Stimulated activated CD4-positive, alpha-beta T cell treated with anti-CD3 and anti-CD28 coated beads, Interleukin-1b, Interleukin-23, amount 100 ng/mL, for 4 hours (primary cell): ENCODE data around the gene DMRT3.

Source experiments
- DNase-seq, 2 donors: peaks; one replicate each; pipeline ENCODE4 v3.0.0-alpha.2; 2020; ENCODE audit warnings: low read depth in 2 of 2

DMRT3 gene, protein sequence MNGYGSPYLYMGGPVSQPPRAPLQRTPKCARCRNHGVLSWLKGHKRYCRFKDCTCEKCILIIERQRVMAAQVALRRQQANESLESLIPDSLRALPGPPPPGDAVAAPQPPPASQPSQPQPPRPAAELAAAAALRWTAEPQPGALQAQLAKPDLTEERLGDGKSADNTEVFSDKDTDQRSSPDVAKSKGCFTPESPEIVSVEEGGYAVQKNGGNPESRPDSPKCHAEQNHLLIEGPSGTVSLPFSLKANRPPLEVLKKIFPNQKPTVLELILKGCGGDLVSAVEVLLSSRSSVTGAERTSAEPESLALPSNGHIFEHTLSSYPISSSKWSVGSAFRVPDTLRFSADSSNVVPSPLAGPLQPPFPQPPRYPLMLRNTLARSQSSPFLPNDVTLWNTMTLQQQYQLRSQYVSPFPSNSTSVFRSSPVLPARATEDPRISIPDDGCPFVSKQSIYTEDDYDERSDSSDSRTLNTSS

GRCh38 chr9:976258-976942 lies at the start of gene DMRT3:
DMRT3 (plus strand) TSS chr9:976655; CDS start chr9:977002, 347 bp downstream.
- no peak for DNase-seq

DNA sequence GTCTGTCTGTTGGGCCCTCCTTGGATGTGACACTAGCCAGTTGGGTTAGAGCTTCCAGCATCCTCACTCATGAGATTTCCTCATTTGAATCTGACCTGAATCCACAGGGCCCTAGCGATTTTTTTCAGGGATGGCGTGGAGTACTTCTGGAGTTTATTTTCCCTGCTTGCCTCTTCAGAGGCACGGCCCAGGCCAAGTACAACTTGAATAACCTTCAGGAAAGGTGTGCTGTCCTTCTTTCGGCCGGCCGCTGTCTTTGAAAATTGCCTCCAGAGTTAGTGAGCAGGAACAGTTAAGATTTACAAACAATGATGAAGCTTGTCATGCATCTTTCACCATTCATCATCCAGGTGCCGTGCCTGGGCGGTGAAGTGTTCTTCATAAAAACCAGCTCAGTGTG lies 49.5 kb upstream of the DMRT3 start:
- DNase-seq: no peak

GRCh38 chr9:928363-929042 lies 48.0 kb upstream of the DMRT3 start:
- no peak for DNase-seq

- DNase-seq: no peak
Observed at GRCh38 chr9:929719-930118, 46.7 kb upstream of the DMRT3 start.

DNA sequence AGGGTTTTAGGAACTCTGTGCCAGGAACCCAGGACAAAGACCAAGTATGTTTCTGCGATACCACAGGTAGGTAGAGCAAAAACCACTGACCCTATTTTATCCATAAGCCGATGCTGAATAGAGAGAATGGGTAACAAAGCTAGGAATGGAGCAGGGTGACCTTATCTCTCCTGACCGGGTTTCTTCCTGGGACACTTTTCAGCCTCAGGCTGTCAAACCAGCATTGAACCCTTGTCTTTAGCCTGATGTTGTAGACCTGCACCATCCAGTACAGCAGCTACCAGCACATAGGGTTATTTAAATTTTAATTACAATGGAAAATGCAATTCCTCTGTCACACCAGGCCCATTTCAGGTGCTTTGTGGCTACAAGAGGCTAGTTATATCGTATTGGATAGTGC lies 43.1 kb upstream of the DMRT3 start:
- DNase-seq: no peak

DNA sequence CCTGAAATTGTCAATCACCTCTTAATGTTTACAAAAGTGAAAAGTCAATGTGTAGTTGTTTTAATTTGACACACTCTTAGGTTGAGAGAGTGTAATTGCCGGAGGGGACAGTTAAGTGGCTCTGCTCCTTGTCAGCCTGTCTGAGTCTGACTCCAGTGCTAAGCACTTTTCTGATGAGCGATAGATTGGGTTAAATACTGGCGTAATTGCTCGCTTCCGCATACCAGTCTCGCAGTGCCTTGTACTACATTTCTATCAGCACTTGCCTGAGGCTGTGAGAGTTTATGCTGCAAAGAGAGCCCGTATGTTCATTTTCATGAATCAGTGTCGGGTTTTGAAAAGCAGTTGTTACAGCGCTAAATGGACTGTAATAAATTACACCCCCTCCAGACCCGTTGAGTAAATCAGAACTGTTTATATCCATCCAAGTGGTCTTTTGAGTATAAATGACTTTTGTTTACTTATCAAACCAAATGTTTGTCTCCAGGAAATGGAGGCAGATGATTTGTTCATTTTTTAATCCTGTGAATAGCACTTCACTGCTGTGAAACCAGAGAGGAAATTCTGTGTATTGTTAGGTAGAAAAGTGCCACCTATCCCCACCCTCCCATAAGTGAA lies 41.0 kb upstream of the DMRT3 start:
- no peak for DNase-seq

DNA sequence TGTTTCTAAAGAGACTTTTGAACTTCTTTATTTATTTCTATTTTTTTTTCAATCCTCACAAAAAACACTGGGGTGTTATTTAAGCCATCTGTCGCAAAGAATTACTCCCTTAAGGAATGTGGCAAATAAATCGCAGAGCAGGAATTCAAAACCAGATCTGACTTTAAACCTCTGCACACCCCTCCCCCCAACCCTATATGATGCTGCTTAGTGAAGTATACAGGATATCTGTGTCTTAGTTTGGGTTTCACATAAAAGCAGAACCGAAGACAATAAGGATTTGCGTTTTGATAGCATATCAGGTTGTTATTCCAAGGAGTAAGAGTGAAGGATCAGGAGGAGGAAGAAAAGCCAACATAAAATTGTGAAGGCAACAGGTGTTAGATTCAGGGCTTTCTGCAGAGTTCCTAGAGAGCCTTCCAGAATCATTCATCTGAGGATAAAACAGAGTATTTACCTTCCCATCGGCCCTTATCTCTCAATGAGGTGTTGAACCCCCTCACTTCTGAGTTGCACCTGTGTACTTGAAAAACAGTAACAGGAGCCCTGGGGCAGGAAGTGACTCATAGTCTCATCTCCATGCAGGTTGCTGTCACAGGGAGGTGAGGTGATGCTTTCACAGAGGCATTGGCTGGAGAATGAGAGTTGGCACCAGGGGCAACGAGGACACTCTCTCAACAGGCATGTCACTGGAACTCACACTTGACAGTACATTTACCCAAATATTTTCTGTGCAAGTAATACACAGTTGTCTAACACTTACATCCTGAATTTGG lies 33.5 kb upstream of the DMRT3 start:
- no peak for DNase-seq

DNA sequence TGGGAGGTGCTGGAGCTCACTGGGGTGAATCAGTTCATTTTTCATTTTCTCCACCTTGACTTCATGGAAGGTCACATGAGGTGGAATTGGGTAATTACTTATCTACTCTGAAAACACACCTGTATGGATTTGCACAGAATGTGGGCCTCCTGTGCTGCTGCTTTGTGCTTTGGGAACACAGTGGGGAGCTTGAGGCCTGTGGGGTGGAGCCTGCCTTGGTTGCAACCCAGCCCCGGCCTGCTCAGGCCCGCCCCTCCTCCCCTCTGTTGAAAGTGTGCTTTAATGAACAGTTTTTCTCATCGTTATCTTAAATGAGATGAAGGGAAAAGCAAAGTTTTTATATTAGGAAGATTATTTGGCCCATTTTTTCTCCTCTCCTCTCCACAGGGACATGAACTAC lies 28.5 kb upstream of the DMRT3 start:
- DNase-seq: no peak

DNA sequence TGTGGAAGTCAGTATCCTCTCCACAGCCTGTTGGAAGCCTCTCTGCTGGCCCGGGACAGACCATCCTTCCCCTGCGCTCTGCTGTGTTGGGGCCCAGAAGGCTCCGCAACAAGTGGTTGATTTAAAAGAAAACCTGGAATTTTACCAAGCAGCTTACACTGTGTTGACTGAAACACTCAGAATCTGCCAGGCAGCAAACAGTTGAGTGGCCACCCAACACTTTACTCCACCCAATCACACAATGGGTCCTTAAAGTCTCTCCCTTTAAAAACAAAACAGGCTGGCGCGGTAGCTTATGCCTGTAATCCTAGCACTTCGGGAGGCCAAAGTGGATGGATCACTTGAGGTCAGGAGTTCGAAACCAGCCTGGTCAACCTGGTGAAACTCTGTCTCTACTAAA lies 28.0 kb upstream of the DMRT3 start:
- no peak for DNase-seq

GRCh38 chr9:950139-950538 lies 26.3 kb upstream of the DMRT3 start:
- no peak for DNase-seq

GRCh38 chr9:952546-952945 lies 23.9 kb upstream of the DMRT3 start:
- DNase-seq: no peak

- DNase-seq: no peak
Observed at GRCh38 chr9:959105-959504, 17.4 kb upstream of the DMRT3 start.

DNA sequence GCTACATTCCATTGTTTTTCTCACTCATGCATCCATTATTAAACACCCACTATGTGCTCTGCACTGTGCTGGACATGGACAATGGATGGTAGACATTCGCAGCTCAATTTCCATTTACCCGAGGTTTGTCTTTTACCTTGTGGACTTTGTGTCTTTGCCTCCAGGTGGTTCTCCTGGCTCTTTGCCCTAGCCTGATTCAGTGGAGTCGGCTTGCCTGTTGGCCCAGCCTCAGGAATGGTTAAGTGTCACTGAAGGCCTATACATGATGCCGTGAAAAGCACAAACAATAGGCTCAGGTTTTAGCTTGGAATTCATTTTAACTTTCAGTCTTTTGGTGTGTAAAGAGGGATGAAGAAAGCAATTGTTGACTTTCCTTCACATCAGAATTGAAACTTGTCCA lies 16.5 kb upstream of the DMRT3 start:
- DNase-seq: no peak

GRCh38 chr9:962023-962422 lies 14.4 kb upstream of the DMRT3 start:
- DNase-seq: no peak

- no peak for DNase-seq
Observed at GRCh38 chr9:965497-965896, 11.0 kb upstream of the DMRT3 start.

GRCh38 chr9:966870-967269 lies 9.6 kb upstream of the DMRT3 start:
- DNase-seq: no peak

- no peak for DNase-seq
Observed at GRCh38 chr9:967436-967835, 9.0 kb upstream of the DMRT3 start.

GRCh38 chr9:967903-968641 lies 8.4 kb upstream of the DMRT3 start:
- no peak for DNase-seq

GRCh38 chr9:969310-970150 lies 6.9 kb upstream of the DMRT3 start:
- DNase-seq: no peak
